ENCODE results near the gene PRR13. TPM values are rescaled to one million over a fixed set of nuclear protein-coding genes. Genes with fewer than 3 reads are reported as not detected.

The PRR13 gene
- total and polyA plus RNA-seq, 9 of the 15 experiments (the other 6 are each of a cell fraction or from before 2014, with no cell fraction given), result 117 to 835 (median 285) TPM

- TF ChIP-seq ZNF277 (CRISPR knock-in tag; IDR thresholded peaks at IDR 0.05; ENCODE audit: borderline replicate concordance) (no peak), ZNF785 (CRISPR knock-in tag; IDR thresholded peaks at IDR 0.05) (no peak), PHTF2 (CRISPR knock-in tag; IDR thresholded peaks at IDR 0.05) (no peak), MCM2 (IDR thresholded peaks at IDR 0.05; ENCODE audit: low read depth) (no peak), TBL1XR1 (IDR thresholded peaks at IDR 0.05; ENCODE audit: low read length in 2 of 2) (no peak), PKNOX1 (IDR thresholded peaks at IDR 0.05) (no peak), ETV5 (CRISPR knock-in tag; IDR thresholded peaks at IDR 0.05; ENCODE audit: low read depth) (no peak), KHSRP (IDR thresholded peaks at IDR 0.05) (no peak), PHB (CRISPR knock-in tag; IDR thresholded peaks at IDR 0.05) (no peak), FOXA3 (CRISPR knock-in tag; conservative IDR thresholded peaks at IDR 0.05 in 1 of 2, IDR thresholded peaks at IDR 0.05 in 1 of 2) (no peak), ELF4 (CRISPR knock-in tag; IDR thresholded peaks at IDR 0.05) (no peak), DEAF1 (CRISPR knock-in tag; IDR thresholded peaks at IDR 0.05) (no peak), ZNF507 (tag; conservative IDR thresholded peaks at IDR 0.05) (no peak), ETS2 (tag; IDR thresholded peaks at IDR 0.05; ENCODE audit: borderline replicate concordance, poor library complexity, severe bottlenecking) (no peak)
- TF ChIP-seq, protein P1, sequence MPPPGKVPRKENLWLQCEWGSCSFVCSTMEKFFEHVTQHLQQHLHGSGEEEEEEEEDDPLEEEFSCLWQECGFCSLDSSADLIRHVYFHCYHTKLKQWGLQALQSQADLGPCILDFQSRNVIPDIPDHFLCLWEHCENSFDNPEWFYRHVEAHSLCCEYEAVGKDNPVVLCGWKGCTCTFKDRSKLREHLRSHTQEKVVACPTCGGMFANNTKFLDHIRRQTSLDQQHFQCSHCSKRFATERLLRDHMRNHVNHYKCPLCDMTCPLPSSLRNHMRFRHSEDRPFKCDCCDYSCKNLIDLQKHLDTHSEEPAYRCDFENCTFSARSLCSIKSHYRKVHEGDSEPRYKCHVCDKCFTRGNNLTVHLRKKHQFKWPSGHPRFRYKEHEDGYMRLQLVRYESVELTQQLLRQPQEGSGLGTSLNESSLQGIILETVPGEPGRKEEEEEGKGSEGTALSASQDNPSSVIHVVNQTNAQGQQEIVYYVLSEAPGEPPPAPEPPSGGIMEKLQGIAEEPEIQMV (tag; conservative IDR thresholded peaks at IDR 0.05; ENCODE audit: low read depth), result no peak
- TF ChIP-seq, protein P2, sequence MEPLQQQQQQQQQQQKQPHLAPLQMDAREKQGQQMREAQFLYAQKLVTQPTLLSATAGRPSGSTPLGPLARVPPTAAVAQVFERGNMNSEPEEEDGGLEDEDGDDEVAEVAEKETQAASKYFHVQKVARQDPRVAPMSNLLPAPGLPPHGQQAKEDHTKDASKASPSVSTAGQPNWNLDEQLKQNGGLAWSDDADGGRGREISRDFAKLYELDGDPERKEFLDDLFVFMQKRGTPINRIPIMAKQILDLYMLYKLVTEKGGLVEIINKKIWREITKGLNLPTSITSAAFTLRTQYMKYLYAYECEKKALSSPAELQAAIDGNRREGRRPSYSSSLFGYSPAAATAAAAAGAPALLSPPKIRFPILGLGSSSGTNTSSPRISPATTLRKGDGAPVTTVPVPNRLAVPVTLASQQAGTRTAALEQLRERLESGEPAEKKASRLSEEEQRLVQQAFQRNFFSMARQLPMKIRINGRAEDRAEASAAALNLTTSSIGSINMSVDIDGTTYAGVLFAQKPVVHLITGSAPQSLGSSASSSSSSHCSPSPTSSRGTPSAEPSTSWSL (CRISPR knock-in tag; IDR thresholded peaks at IDR 0.05; ENCODE audit: borderline replicate concordance), result no peak
- TF ChIP-seq, protein P3, sequence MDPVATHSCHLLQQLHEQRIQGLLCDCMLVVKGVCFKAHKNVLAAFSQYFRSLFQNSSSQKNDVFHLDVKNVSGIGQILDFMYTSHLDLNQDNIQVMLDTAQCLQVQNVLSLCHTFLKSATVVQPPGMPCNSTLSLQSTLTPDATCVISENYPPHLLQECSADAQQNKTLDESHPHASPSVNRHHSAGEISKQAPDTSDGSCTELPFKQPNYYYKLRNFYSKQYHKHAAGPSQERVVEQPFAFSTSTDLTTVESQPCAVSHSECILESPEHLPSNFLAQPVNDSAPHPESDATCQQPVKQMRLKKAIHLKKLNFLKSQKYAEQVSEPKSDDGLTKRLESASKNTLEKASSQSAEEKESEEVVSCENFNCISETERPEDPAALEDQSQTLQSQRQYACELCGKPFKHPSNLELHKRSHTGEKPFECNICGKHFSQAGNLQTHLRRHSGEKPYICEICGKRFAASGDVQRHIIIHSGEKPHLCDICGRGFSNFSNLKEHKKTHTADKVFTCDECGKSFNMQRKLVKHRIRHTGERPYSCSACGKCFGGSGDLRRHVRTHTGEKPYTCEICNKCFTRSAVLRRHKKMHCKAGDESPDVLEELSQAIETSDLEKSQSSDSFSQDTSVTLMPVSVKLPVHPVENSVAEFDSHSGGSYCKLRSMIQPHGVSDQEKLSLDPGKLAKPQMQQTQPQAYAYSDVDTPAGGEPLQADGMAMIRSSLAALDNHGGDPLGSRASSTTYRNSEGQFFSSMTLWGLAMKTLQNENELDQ (CRISPR knock-in tag; IDR thresholded peaks at IDR 0.05; ENCODE audit: borderline replicate concordance), result no peak
Measured at GRCh38 chr12:53424626-53425514, 16.7 kb upstream of the PRR13 start (continued).

Data from K562 (cell line).